GM21737 (cell line): ENCODE measurements around the gene PUS7.
"Not testable (repeated sequence)": the region's sequence is repeated elsewhere in the genome, so short reads cannot be mapped to it uniquely, and the experiment has no call there.

Source experiments
- ATAC-seq: cut with Tn5 transposase; IDR thresholded peaks from one replicate; pipeline ENCODE4 v1.9.1; 2021; ENCODE audit warnings: mild to moderate bottlenecking, moderate library complexity; ENCODE audit not compliant: unreplicated experiment

The PUS7 gene, protein sequence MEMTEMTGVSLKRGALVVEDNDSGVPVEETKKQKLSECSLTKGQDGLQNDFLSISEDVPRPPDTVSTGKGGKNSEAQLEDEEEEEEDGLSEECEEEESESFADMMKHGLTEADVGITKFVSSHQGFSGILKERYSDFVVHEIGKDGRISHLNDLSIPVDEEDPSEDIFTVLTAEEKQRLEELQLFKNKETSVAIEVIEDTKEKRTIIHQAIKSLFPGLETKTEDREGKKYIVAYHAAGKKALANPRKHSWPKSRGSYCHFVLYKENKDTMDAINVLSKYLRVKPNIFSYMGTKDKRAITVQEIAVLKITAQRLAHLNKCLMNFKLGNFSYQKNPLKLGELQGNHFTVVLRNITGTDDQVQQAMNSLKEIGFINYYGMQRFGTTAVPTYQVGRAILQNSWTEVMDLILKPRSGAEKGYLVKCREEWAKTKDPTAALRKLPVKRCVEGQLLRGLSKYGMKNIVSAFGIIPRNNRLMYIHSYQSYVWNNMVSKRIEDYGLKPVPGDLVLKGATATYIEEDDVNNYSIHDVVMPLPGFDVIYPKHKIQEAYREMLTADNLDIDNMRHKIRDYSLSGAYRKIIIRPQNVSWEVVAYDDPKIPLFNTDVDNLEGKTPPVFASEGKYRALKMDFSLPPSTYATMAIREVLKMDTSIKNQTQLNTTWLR

DNA sequence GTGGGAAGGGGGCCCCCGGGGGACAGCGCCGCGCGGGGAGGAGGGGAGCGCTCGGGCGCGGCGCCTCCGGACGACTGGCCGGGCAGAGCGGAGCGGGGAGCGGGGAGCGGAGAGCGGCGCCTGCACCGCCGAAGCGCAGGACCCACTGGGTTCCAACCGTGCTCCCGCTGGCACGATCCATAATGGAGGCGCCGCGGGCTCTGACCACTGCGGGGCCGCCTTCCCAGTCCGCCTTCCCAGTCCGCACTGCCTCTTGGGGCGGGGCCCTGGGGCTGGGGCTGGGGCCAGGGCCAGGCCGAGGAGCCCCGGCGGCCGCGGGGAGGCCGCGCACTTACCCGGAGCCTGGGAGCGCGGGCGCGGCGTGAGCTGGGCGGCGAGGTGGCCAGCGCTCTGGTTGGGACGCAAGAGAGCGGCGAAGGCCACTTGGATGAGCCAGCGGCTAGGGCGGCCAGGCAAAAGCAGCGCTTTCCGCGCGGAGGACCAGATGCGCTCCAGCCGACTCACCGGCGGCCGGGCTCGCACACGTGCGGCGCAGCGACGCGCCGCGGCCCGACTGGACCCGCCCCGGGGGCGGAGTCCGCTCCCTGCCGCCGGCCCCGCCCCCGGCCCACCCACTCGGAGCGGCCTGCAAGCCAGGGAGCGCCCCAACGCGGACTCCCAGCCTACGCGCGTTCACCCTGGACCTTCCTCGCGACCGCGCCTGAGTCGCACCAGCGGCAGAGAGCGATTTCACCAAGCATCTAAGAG is at the start of gene PUS7:
Gene PUS7, minus strand, starts transcription at position 555 of the 747 bp plus-strand sequence. CDS start 13,759 bp downstream, outside the sequence.
- ATAC-seq: peak; percentile 85

DNA sequence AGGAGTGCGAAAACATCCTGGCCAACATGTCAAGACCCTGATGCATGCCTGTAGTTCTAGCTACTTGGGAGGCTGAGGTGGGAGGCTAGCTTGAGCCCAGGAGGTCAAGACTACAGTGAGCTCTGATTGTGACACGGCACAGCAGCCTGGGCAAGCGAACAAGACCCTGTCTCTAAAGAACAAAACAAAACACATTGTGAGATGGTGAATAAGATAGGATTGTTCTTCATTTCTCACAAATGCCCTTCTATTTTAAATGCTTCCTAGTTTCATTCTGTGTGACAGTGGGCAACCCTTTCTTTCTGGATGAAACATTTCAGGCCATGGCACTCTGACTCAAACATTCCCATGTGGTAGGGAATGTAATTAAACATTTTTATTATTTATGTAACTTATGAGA is 45.8 kb upstream of the PUS7 start:
- ATAC-seq: no peak

- no peak for ATAC-seq
These were observed 45.0 kb upstream of the PUS7 start for GRCh38 chr7:105567024-105567423.

DNA sequence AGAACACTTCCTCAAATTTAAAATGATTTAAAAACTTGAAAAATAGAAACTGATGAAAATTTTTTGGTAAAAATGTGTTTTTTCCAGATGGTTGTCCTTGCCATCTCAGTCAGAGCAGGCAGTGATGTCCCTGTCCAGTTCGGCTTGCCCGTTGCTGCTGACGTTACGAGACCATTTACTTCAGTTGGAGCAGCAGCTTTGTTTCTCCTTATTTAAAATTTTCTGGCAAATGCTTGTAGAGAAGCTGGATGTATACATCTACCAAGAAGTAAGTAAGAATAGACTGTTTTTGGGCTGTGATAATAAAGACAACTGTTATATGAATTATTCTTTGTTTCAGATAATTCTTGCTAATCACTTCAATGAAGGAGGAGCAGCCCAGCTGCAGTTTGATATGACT is 43.1 kb upstream of the PUS7 start:
- no peak for ATAC-seq

DNA sequence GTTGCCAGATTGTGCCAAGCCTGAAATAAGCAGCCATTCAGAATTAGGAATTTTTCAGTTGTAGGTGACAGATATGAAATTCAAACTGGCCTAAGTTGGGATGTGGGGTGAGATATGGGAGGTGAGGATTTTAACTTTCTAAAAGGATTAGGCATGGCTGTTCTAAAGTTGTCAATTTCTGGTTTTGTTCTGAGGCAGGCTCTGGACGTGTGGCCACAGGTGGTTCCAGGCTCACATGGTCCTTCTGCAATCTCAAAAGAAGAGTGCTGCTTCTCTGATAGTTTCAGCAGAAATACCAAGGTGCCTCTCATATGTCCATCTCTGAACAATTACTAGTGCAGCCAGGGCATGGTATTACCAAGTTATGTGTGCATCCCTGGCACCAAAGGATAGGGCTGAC is 37.9 kb upstream of the PUS7 start:
- ATAC-seq: no peak

- no peak for ATAC-seq
These were observed 16.3 kb upstream of the PUS7 start for GRCh38 chr7:105538339-105538738.

DNA sequence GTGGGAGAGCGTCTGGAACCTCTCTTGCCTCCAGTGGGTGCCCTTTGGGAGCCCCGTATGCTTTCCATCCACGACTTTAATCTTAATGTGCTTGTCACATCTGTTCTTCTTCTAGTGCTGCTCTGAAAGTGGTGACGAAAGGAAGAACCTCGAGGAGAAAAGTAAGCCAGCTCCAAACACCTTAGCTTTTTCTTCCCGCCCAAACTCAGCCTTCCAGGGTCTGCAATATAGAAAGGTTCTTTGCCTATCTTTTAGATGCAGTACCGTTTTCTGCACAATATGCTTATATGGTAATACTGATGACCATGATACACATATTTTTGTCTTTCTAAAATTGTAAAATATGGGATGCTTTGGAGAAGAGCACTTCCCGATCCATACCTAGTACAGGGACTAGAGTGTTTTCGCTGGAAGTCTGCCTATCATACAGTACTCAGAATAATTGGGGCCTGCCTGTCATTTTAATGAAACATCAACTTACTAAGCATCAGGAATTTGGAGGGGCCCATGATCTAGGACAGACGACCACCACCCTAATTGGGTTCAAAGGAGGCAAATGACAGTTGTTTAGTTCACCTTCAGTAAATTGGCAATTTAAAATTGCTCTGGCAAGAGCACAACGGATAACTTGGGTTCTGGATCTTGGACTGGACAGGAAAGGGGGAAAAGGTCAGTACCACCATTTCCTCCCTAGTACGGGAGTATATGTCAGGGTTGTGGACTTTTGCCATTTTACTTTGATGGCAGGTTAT is 10.8 kb upstream of the PUS7 start:
- ATAC-seq: no peak

DNA sequence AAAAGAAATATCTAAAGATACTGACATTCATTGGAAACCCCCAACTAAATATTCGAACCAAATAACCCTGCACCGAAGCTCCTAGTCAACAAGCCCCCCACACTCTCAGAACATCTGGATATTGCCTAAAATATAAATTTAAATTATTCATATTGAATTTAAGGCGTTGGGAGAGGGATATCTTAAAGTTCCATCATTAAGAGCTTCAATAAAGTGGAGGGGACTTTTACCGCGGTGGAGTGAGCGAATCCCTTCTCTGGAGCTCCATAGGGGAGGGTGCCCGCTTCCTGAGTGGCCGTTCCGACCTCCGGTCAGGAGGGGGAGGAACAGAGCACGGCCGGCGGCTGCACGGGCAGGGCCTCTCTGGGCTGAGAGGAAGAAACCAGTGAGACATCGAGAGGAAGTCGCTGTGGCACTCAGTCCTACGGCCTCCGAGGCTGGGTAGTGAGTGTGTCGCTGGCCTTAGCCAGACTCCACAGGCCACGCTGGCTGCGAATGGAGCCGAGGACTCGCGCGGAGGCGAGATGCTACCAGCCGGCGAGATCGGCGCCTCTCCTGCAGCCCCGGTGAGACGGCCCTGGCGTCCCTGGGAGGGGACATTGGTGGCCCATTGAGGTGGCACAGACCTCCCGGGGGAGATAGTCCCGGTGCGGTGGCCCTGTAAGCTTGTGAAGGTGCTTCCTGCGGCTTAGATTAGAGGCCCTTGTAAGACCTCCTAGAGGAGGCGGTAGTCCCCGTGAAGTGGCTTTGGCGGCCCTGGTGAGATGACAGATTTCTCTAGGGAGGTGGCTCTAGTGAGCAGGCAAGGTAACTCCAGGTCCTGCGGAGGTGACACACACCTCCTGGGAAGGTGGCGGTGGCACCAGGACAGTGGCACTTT is 10.0 kb upstream of the PUS7 start, which contains the start of gene RINT1:
Gene RINT1, plus strand, starts transcription at position 410 of the 880 bp plus-strand sequence. Its CDS starts 115 bp downstream, at position 525.
- peak; percentile 95 for ATAC-seq

GRCh38 chr7:105530546-105530945 is 8.5 kb upstream of the PUS7 start:
- no peak for ATAC-seq

DNA sequence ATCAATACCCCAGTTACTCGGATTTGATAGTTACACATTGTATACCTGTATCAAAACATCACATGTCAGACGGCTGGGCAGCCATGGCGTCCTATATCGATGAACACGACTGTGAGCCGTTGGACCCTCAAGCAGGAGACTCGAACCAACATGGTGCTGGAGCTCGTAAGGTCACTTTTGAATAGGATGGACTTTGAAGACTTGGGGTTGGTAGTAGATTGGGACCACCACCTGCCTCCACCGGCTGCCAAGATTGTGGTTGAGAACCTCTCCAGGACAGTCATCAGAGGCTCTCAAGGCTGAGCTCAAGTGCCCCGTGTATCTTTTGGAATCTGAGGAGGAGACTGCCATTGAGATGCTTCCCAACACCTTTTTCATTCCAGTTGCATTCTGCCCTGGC is 8.1 kb upstream of the PUS7 start:
- ATAC-seq: no peak

DNA sequence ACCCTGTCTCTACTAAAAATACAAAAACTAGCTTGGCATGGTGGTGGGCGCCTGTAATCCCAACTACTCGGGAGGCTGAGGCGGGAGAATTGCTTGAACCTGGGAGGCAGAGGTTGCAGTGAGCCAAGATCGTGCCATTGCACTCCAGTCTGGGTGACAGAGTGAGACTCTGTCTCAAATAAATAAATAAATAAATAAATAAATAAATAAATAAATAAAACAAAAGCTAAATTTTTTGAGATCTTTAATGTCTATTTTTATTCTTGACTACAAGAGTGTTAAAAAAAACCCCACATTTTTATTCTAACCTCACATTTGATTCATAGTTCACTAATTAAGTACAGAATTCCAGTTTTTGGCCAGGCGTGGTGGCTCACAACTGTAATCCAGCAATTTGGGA is 5.7 kb upstream of the PUS7 start:
- not testable (repeated sequence) for ATAC-seq

DNA sequence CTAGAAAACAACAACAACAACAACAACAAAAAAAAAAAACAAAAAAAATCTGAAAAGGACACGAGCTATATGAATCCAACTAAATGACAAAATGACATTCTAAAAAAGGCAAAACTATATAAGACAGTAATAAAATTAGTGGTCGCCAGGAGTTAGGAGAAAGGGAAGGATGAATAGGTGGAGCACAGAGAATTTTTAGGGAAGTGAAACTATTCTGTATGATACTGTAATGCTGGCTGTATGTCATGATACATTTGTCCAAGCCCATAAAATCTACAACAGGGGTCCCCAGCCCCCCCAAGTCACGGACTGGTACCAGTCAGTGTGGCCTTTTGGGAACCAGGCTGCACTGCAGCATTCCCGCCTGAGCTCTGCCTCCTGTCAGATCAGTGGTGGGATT is 2.8 kb upstream of the PUS7 start:
- ATAC-seq: no peak

- not testable (repeated sequence) for ATAC-seq
These were observed 2.4 kb upstream of the PUS7 start for GRCh38 chr7:105524423-105524822.

GRCh38 chr7:105521027-105521716 is 899 bp downstream of the PUS7 start:
- ATAC-seq: peak; percentile 24

DNA sequence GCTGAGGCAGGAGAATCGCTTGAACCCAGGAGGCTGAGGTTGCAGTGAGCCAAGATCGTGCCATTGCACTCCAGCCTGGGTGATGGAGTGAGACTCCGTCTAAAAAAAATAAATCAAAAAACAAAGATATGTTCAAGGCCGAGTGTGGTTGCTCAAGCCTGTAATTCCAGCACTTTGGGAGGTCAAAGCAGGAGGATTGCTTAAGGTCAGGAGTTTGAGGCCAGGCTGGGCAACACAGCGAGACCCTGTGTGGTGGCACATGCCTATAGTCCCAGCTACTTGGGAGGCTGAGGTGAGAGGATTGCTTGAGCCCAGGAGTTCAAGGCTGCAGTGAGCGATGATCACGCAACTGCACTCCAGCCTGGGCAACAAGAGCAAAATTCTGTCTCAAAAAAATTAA is 1.5 kb downstream of the PUS7 start:
- not testable (repeated sequence) for ATAC-seq

DNA sequence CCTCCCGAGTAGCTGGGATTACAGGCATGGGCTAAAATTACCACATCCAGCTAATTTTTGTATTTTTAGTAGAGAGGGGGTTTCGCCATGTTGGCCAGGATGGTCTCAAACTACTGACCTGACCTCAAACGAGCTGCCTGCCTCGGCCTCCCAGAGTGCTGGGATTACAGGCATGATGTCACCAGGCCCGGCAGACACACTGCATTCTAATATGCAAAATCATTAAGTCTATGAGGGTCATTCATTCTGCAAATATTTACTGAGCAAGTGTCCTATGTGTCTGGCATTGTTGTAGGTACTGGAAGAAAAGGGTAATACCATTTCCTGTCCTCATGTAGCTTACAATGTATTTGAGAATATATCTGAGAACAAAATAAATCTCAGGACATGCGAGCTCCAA is 2.7 kb downstream of the PUS7 start:
- no peak for ATAC-seq

DNA sequence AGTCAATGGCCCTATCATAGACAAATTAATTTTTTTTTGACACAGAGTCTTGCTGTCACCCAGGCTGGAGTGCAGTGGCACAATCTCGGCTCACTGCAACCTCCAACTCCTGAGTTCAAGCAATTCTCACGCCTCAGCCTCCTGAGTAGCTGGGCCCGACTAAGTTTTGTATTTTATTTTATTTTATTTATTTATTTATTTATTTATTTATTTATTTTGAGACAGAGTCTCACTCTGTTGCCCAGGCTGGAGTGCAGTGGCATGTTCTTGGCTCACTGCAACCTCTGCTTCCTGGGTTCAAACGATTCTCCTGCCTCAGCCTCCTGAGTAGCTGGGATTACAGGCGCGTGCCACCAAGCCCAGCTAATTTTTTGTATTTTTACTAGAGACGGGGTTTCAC is 6.5 kb downstream of the PUS7 start:
- not testable (repeated sequence) for ATAC-seq

GRCh38 chr7:105512926-105513526 is 9.0 kb downstream of the PUS7 start:
- ATAC-seq: no peak

GRCh38 chr7:105512415-105512814 is 9.7 kb downstream of the PUS7 start:
- no peak for ATAC-seq
